ENCODE data around the gene PGAM5. TPM values are rescaled to one million over a fixed set of nuclear protein-coding genes. Genes with fewer than 3 reads are reported as not detected.

PGAM5 gene
- total and polyA plus RNA-seq, 2 of the 13 experiments (the other 11 are each of a cell fraction or from before 2014, with no cell fraction given), result 18.0 to 77.9 TPM

GRCh38 chr12:132700212-132700822, 10.3 kb upstream of the PGAM5 start (continued):
- no peak for TF ChIP-seq SATB2 (CRISPR knock-in tag; IDR thresholded peaks at IDR 0.05)

GRCh38 chr12:132702640-132703039, 8.0 kb upstream of the PGAM5 start:
- no peak for TF ChIP-seq SP4 (CRISPR knock-in tag; IDR thresholded peaks at IDR 0.05)
- TF ChIP-seq AHR (CRISPR knock-in tag; IDR thresholded peaks at IDR 0.05), result no peak
- 85% methylated on average over 3 of the region's 4 CpGs for WGBS (ENCODE audit: low lambda C conversion rate)
- DNase-seq (ENCODE audit: low spot score), result no peak
- FAIRE-seq, result no peak
- Histone ChIP-seq H3K27ac (ENCODE audit: extremely low read length, insufficient read depth, low read length) (no peak overlapping the region), H4K20me1 (ENCODE audit: insufficient read depth, low read length) (no peaks in the 10 kb centered on the region), H3K79me2 (ENCODE audit: insufficient read depth, low read length) (no peaks in the 10 kb centered on the region), H3K9me3 (ENCODE audit: low read length) (no peaks in the 10 kb centered on the region), H3K9ac (ENCODE audit: insufficient read depth, low read depth, low read length) (no peak overlapping the region), H3K4me2 (ENCODE audit: low read depth, low read length) (no peak overlapping the region), H3K36me3 (replicated peaks in 1 of 2; ENCODE audit: control insufficient read depth in 1 of 2, insufficient read depth in 2 of 2, low read length in 2 of 2) (peaks cover 9 to 28% of the 10 kb centered on the region in 2 experiments; a peak in 4 of 5 replicates), H2AFZ (ENCODE audit: low read length) (no peak overlapping the region), H3K27me3 (ENCODE audit: control insufficient read depth in 1 of 2, insufficient read depth in 2 of 2, low read length in 2 of 2) (no peaks in the 10 kb centered on the region), H3K4me1 (ENCODE audit: insufficient read depth, low read length) (peaks cover 12% of the 10 kb centered on the region; the same call in 1 of the 2 replicates), H3K4me3 (replicated peaks in 1 of 3; ENCODE audit: insufficient read depth in 1 of 3, low read depth in 2 of 3, low read length in 3 of 3) (no peak overlapping the region)
- CTCF ChIA-PET (ENCODE audit: low intra/inter-chr PET ratio, low total read pairs), result no interaction called here
- intact Hi-C loops (cut with micrococcal nuclease; ENCODE audit: unreplicated experiment), result no loop called here
- peak; percentile 75 for ATAC-seq
- POLR2A ChIA-PET, result interaction anchor here (1.4 kb wide), 1 partner anchor 8 kb away, joined by 4 read pairs; the partner anchor contains the start of gene PGAM5
- in situ Hi-C loops (cut with HindIII; ENCODE audit: extremely low pct_ligation_motif_present, low pct_unique_long_range_greater_than_20kb), result no loop called here
- BruUV-seq (replicated peaks), result no TSS peak

GRCh38 chr12:132703641-132704040, 7.0 kb upstream of the PGAM5 start:
- no peaks in the 10 kb centered on the region for H3K79me2 ChIP-seq (ENCODE audit: insufficient read depth, low read length)
- no peak overlapping the region for H2AFZ ChIP-seq (ENCODE audit: low read length)
- FAIRE-seq (no peak), DNase-seq (ENCODE audit: low spot score) (no peak), ATAC-seq (no peak)
- H3K9ac ChIP-seq (ENCODE audit: insufficient read depth, low read depth, low read length), result no peak overlapping the region
- intact Hi-C loops (cut with micrococcal nuclease; ENCODE audit: unreplicated experiment), result no loop called here
- WGBS (ENCODE audit: low lambda C conversion rate), result 96% methylated on average over 9 of the region's 9 CpGs
- no peak overlapping the region for H3K4me3 ChIP-seq (replicated peaks in 1 of 3; ENCODE audit: insufficient read depth in 1 of 3, low read depth in 2 of 3, low read length in 3 of 3)
- no peaks in the 10 kb centered on the region for H3K27me3 ChIP-seq (ENCODE audit: control insufficient read depth in 1 of 2, insufficient read depth in 2 of 2, low read length in 2 of 2)
- TF ChIP-seq PLRG1 (conservative IDR thresholded peaks at IDR 0.05) (no peak), AGO2 (optimal IDR thresholded peaks at IDR 0.05; ENCODE audit: low read depth, low read length) (peak; percentile 38)
- peaks cover 12% of the 10 kb centered on the region; the same call in 1 of the 2 replicates for H3K4me1 ChIP-seq (ENCODE audit: insufficient read depth, low read length)
- H3K4me2 ChIP-seq (ENCODE audit: low read depth, low read length), result no peak overlapping the region
- BruUV-seq (replicated peaks), result no TSS peak
- no peaks in the 10 kb centered on the region for H3K9me3 ChIP-seq (ENCODE audit: low read length)
- ChIA-PET POLR2A (no interaction called here), CTCF (ENCODE audit: low intra/inter-chr PET ratio, low total read pairs) (no interaction called here)
- H3K27ac ChIP-seq (ENCODE audit: extremely low read length, insufficient read depth, low read length), result no peak overlapping the region
- in situ Hi-C loops (cut with HindIII; ENCODE audit: extremely low pct_ligation_motif_present, low pct_unique_long_range_greater_than_20kb), result no loop called here
- H3K36me3 ChIP-seq (replicated peaks in 1 of 2; ENCODE audit: control insufficient read depth in 1 of 2, insufficient read depth in 2 of 2, low read length in 2 of 2), result peaks cover 9 to 25% of the 10 kb centered on the region in 2 experiments; a peak in 4 of 5 replicates
- H4K20me1 ChIP-seq (ENCODE audit: insufficient read depth, low read length), result no peaks in the 10 kb centered on the region
